ENCODE measurements around the gene CIT.

DNA sequence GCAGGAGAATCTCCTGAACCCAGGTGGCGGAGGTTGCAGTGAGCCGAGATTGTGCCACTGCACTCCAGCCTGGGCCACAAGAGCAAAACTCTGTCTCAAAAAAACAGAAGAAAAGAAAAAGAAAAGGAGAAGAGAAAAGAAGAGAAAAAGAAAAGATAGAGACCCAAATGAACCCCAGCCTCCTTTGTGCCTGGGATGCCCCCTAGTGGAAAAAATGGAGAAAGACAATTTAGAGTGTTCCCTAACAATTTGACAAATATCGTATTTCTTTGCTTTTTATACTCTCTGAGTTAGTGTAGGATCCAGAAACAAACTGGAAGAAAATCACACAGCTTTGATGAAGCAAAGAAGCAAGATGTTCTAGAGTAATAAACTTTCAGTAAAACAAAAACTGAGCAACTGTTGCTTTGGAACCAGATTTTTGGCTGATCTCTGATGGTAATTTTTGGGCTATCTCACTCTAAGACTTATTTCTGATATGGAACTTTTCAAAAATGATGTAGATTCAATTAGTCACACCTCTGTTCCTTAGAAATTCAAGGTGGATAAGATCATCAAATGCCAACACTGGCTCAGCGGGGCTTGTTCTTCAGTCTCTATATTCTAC is 227.8 kb downstream of the CIT start:
- no peak for TF ChIP-seq YY1 (IDR thresholded peaks at IDR 0.05; ENCODE audit: insufficient read depth, insufficient read length)
- TF ChIP-seq SUZ12 (IDR thresholded peaks at IDR 0.05; ENCODE audit: extremely low read depth, insufficient read depth, insufficient read length) = no peak
